GM23338 (cell line): Measurements from ENCODE around the gene OGA. TPM values are rescaled to one million over a fixed set of nuclear protein-coding genes. Genes with fewer than 3 reads are reported as not detected.

Source experiments
- ATAC-seq: fragments of 200-7000 bp; cut with Tn5 transposase; 3 replicates; pipeline ENCODE4 v1.9.1; 2020
- DNase-seq: peaks from one replicate; pipeline ENCODE4 v3.0.0-alpha.2; 2015; ENCODE audit warnings: low spot score
- H2AFZ ChIP-seq: fragments of 200-600 bp; sonication (generic); 2 replicates; pipeline ENCODE4 v1.8.0; 2016; ENCODE audit warnings: antibody characterized with exemption, mild to moderate bottlenecking, moderate library complexity
- H3F3A ChIP-seq: fragments of 200-600 bp; sonication (generic); replicated peaks from 2 replicates; pipeline ENCODE4 v1.8.0; 2017; ENCODE audit warnings: antibody characterized with exemption, mixed run types, low read depth
- H3K27ac ChIP-seq: fragments of 200-600 bp; sonication (generic); 2 replicates; pipeline ENCODE4 v1.6.1; 2016; ENCODE audit warnings: low read depth
- H3K27me3 ChIP-seq: fragments of 200-600 bp; sonication (generic); 2 replicates; pipeline ENCODE4 v1.8.0; 2016; ENCODE audit warnings: mild to moderate bottlenecking, mixed run types, moderate library complexity; ENCODE audit not compliant: insufficient read depth
- H3K36me3 ChIP-seq: fragments of 200-600 bp; sonication (generic); 2 replicates; pipeline ENCODE4 v1.8.0; 2016; ENCODE audit warnings: mild to moderate bottlenecking; ENCODE audit not compliant: insufficient read depth
- H3K4me1 ChIP-seq: fragments of 200-600 bp; sonication (generic); 2 replicates; pipeline ENCODE4 v1.8.0; 2016; ENCODE audit warnings: mild to moderate bottlenecking, moderate library complexity; ENCODE audit not compliant: insufficient read depth
- H3K4me2 ChIP-seq: fragments of 200-600 bp; sonication (generic); 2 replicates; pipeline ENCODE4 v1.7.1; 2017; ENCODE audit warnings: mixed run types
- H3K4me3 ChIP-seq: fragments of 200-600 bp; sonication (generic); 2 replicates; pipeline ENCODE4 v1.6.1; 2016; ENCODE audit warnings: mixed run types
- H3K79me2 ChIP-seq: fragments of 200-600 bp; sonication (generic); replicated peaks from 2 replicates; pipeline ENCODE4 v1.8.0; 2017; ENCODE audit warnings: mild to moderate bottlenecking; ENCODE audit not compliant: insufficient read depth
- H3K9me2 ChIP-seq: fragments of 200-600 bp; sonication (generic); 2 replicates; pipeline ENCODE4 v1.8.0; 2017; ENCODE audit not compliant: insufficient read depth
- H4K20me1 ChIP-seq: fragments of 200-600 bp; sonication (generic); replicated peaks from 2 replicates; pipeline ENCODE4 v1.8.0; 2017; ENCODE audit warnings: mild to moderate bottlenecking; ENCODE audit not compliant: insufficient read depth
- H3K27ac Mint-ChIP-seq: 2 replicates; pipeline ENCODE4 v1.8.0; 2020; ENCODE audit warnings: inconsistent platforms, mild to moderate bottlenecking, moderate library complexity, mixed read lengths
- H3K27me3 Mint-ChIP-seq: 3 replicates; pipeline ENCODE4 v1.8.0; 2022; ENCODE audit warnings: low read depth, mild to moderate bottlenecking, moderate library complexity, mixed read lengths, inconsistent platforms; ENCODE audit not compliant: insufficient read depth, poor library complexity
- H3K36me3 Mint-ChIP-seq: 3 replicates; pipeline ENCODE4 v1.8.0; 2021; ENCODE audit warnings: low read depth, mild to moderate bottlenecking, inconsistent platforms, moderate library complexity, mixed read lengths
- H3K4me1 Mint-ChIP-seq: 3 replicates; pipeline ENCODE4 v1.8.0; 2020; ENCODE audit warnings: mild to moderate bottlenecking, inconsistent platforms, mixed read lengths
- H3K4me3 Mint-ChIP-seq: 3 replicates; pipeline ENCODE4 v1.8.0; 2021; ENCODE audit warnings: moderate library complexity, mild to moderate bottlenecking, inconsistent platforms, mixed read lengths
- H3K9me3 Mint-ChIP-seq: 3 replicates; pipeline ENCODE4 v1.8.0; 2020; ENCODE audit warnings: moderate library complexity, mild to moderate bottlenecking, inconsistent platforms, mixed read lengths
- CREB1 ChIP-seq: fragments of 250-450 bp; sonication (Bioruptor Pico); IDR thresholded peaks from 2 replicates; pipeline ENCODE4 v1.5.0; 2020; ENCODE audit warnings: low read depth, mild to moderate bottlenecking, moderate library complexity
- EZH2 ChIP-seq: fragments of 200-600 bp; sonication (generic); IDR thresholded peaks from one replicate; pipeline ENCODE4 v1.8.0; 2017; ENCODE audit warnings: antibody characterized with exemption, mild to moderate bottlenecking, low read depth; ENCODE audit not compliant: unreplicated experiment
- EZH2phosphoT487 ChIP-seq: fragments of 200-600 bp; sonication (generic); IDR thresholded peaks from one replicate; pipeline ENCODE4 v1.8.1; 2018; ENCODE audit warnings: antibody characterized with exemption; ENCODE audit not compliant: unreplicated experiment
- JUNB ChIP-seq: IDR thresholded peaks from one replicate; pipeline ENCODE4 v1.6.1; 2016; ENCODE audit warnings: antibody characterized with exemption; ENCODE audit not compliant: unreplicated experiment
- NANOG ChIP-seq: IDR thresholded peaks from 2 replicates; pipeline ENCODE4 v1.6.1; 2016; ENCODE audit warnings: antibody characterized with exemption, borderline replicate concordance
- POLR2AphosphoS5 ChIP-seq: IDR thresholded peaks from 2 replicates; pipeline ENCODE4 v1.6.1; 2016; ENCODE audit warnings: antibody characterized with exemption, low read depth
- STAT1 ChIP-seq: IDR thresholded peaks from one replicate; pipeline ENCODE4 v1.6.1; 2016; ENCODE audit warnings: antibody characterized with exemption; ENCODE audit not compliant: unreplicated experiment
- ZNF114 ChIP-seq: fragments of 250-450 bp; sonication (Bioruptor Pico); IDR thresholded peaks from 2 replicates; pipeline ENCODE4 v1.5.0; 2020; ENCODE audit warnings: mild to moderate bottlenecking, moderate library complexity
- ZNF331 ChIP-seq: fragments of 250-450 bp; sonication (Bioruptor Pico); IDR thresholded peaks from 2 replicates; pipeline ENCODE4 v1.5.0; 2020; ENCODE audit warnings: low read depth, mild to moderate bottlenecking, moderate library complexity
- polyA plus RNA-seq: library from polyadenylated mRNA; unstranded; fragments of >200 nt; fragmentation: Nextera tagmentation; extraction: Ambion mirVana; gene quantifications from 2 replicates; pipeline ENCODE4 v1.2.1, GENCODE V29; 2016
- total RNA-seq: library from RNA; depleted of rRNA; stranded (reverse); fragments of >200 nt; shearing (Covaris generic); gene quantifications from 2 replicates; pipeline ENCODE4 v1.2.3, GENCODE V29; 2014
- TF ChIP-seq, protein P1 (sequence below): fragments of 250-450 bp; sonication (Bioruptor Pico); IDR thresholded peaks from 2 replicates; pipeline ENCODE4 v1.5.0; 2020; ENCODE audit warnings: mild to moderate bottlenecking, moderate library complexity
- TF ChIP-seq, protein P2 (sequence below), 2 experiments: fragments of 200-600 bp in 1 of 2; sonication (generic) in 1 of 2; conservative IDR thresholded peaks; 2 replicates each; pipeline versions ENCODE4 v1.5.1 to v1.6.1; 2016 to 2017; ENCODE audit warnings: antibody characterized with exemption in 2 of 2, low read depth in 2 of 2, mild to moderate bottlenecking in 2 of 2, moderate library complexity in 1 of 2
- TF ChIP-seq, protein P3 (sequence below): IDR thresholded peaks from 2 replicates; pipeline ENCODE4 v1.6.1; 2016; ENCODE audit warnings: antibody characterized with exemption
- TF ChIP-seq, protein P4 (sequence below): IDR thresholded peaks from one replicate; pipeline ENCODE4 v1.6.1; 2018; ENCODE audit warnings: antibody characterized with exemption; ENCODE audit not compliant: unreplicated experiment

The OGA gene
- total and polyA plus RNA-seq, 2 experiments from 2014 or later, result 68.4 to 131 TPM

DNA sequence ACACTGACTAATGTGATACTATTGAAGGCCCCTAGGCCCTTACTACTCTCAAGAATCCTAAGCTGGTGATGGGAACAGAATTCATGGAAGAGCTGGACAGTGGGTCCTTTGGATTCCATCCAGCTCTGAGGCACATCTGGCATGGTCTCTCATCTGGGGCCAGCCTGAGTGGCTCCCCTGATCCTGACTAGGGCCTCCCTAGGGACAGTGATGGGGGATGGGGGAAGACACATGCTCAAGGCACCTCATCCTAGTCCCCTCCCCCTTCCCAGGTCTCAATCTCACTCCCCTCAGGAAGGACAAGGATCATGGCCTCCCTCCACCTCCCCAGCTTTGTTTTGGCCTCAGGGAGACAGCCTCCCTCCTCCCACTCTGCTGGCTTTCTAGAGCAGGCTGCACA lies 23.6 kb upstream of the OGA start:
- H4K20me1 ChIP-seq, result peaks cover 6% of the 10 kb centered on the region; the same call in 1 of the 2 replicates
- DNase-seq (no peak), ATAC-seq (no peak)
- Mint-ChIP-seq H3K27me3 (peaks cover 39% of the 10 kb centered on the region), H3K4me1 (peaks cover 45% of the 10 kb centered on the region), H3K9me3 (no peaks in the 10 kb centered on the region; the same call in 2 of the 3 replicates), H3K27ac (no peak overlapping the region), H3K36me3 (no peaks in the 10 kb centered on the region), H3K4me3 (no peak overlapping the region; the same call in 2 of the 3 replicates)
- H3K4me2 ChIP-seq, result peak overlapping the region; percentile 99
- H3K27ac ChIP-seq, result no peak overlapping the region
- TF ChIP-seq, protein P1, sequence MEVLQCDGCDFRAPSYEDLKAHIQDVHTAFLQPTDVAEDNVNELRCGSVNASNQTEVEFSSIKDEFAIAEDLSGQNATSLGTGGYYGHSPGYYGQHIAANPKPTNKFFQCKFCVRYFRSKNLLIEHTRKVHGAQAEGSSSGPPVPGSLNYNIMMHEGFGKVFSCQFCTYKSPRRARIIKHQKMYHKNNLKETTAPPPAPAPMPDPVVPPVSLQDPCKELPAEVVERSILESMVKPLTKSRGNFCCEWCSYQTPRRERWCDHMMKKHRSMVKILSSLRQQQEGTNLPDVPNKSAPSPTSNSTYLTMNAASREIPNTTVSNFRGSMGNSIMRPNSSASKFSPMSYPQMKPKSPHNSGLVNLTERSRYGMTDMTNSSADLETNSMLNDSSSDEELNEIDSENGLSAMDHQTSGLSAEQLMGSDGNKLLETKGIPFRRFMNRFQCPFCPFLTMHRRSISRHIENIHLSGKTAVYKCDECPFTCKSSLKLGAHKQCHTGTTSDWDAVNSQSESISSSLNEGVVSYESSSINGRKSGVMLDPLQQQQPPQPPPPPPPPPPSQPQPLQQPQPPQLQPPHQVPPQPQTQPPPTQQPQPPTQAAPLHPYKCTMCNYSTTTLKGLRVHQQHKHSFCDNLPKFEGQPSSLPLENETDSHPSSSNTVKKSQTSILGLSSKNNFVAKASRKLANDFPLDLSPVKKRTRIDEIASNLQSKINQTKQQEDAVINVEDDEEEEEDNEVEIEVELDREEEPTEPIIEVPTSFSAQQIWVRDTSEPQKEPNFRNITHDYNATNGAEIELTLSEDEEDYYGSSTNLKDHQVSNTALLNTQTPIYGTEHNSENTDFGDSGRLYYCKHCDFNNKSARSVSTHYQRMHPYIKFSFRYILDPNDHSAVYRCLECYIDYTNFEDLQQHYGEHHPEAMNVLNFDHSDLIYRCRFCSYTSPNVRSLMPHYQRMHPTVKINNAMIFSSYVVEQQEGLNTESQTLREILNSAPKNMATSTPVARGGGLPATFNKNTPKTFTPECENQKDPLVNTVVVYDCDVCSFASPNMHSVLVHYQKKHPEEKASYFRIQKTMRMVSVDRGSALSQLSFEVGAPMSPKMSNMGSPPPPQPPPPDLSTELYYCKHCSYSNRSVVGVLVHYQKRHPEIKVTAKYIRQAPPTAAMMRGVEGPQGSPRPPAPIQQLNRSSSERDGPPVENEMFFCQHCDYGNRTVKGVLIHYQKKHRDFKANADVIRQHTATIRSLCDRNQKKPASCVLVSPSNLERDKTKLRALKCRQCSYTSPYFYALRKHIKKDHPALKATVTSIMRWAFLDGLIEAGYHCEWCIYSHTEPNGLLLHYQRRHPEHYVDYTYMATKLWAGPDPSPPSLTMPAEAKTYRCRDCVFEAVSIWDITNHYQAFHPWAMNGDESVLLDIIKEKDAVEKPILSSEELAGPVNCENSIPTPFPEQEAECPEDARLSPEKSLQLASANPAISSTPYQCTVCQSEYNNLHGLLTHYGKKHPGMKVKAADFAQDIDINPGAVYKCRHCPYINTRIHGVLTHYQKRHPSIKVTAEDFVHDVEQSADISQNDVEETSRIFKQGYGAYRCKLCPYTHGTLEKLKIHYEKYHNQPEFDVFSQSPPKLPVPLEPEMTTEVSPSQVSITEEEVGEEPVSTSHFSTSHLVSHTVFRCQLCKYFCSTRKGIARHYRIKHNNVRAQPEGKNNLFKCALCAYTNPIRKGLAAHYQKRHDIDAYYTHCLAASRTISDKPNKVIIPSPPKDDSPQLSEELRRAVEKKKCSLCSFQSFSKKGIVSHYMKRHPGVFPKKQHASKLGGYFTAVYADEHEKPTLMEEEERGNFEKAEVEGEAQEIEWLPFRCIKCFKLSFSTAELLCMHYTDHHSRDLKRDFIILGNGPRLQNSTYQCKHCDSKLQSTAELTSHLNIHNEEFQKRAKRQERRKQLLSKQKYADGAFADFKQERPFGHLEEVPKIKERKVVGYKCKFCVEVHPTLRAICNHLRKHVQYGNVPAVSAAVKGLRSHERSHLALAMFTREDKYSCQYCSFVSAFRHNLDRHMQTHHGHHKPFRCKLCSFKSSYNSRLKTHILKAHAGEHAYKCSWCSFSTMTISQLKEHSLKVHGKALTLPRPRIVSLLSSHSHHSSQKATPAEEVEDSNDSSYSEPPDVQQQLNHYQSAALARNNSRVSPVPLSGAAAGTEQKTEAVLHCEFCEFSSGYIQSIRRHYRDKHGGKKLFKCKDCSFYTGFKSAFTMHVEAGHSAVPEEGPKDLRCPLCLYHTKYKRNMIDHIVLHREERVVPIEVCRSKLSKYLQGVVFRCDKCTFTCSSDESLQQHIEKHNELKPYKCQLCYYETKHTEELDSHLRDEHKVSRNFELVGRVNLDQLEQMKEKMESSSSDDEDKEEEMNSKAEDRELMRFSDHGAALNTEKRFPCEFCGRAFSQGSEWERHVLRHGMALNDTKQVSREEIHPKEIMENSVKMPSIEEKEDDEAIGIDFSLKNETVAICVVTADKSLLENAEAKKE, result no peak
- TF ChIP-seq, protein P2, sequence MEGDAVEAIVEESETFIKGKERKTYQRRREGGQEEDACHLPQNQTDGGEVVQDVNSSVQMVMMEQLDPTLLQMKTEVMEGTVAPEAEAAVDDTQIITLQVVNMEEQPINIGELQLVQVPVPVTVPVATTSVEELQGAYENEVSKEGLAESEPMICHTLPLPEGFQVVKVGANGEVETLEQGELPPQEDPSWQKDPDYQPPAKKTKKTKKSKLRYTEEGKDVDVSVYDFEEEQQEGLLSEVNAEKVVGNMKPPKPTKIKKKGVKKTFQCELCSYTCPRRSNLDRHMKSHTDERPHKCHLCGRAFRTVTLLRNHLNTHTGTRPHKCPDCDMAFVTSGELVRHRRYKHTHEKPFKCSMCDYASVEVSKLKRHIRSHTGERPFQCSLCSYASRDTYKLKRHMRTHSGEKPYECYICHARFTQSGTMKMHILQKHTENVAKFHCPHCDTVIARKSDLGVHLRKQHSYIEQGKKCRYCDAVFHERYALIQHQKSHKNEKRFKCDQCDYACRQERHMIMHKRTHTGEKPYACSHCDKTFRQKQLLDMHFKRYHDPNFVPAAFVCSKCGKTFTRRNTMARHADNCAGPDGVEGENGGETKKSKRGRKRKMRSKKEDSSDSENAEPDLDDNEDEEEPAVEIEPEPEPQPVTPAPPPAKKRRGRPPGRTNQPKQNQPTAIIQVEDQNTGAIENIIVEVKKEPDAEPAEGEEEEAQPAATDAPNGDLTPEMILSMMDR (conservative IDR thresholded peaks at IDR 0.05; ENCODE audit: low read depth in 2 of 2), result no peak
- TF ChIP-seq ZNF331 (CRISPR knock-in tag) (no peak), JUNB (no peak), EZH2phosphoT487 (no peak), EZH2 (no peak), POLR2AphosphoS5 (no peak), ZNF114 (CRISPR knock-in tag) (no peak), NANOG (no peak), CREB1 (no peak), STAT1 (no peak)
- TF ChIP-seq, protein P3, sequence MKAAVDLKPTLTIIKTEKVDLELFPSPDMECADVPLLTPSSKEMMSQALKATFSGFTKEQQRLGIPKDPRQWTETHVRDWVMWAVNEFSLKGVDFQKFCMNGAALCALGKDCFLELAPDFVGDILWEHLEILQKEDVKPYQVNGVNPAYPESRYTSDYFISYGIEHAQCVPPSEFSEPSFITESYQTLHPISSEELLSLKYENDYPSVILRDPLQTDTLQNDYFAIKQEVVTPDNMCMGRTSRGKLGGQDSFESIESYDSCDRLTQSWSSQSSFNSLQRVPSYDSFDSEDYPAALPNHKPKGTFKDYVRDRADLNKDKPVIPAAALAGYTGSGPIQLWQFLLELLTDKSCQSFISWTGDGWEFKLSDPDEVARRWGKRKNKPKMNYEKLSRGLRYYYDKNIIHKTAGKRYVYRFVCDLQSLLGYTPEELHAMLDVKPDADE, result no peak
- TF ChIP-seq, protein P4, sequence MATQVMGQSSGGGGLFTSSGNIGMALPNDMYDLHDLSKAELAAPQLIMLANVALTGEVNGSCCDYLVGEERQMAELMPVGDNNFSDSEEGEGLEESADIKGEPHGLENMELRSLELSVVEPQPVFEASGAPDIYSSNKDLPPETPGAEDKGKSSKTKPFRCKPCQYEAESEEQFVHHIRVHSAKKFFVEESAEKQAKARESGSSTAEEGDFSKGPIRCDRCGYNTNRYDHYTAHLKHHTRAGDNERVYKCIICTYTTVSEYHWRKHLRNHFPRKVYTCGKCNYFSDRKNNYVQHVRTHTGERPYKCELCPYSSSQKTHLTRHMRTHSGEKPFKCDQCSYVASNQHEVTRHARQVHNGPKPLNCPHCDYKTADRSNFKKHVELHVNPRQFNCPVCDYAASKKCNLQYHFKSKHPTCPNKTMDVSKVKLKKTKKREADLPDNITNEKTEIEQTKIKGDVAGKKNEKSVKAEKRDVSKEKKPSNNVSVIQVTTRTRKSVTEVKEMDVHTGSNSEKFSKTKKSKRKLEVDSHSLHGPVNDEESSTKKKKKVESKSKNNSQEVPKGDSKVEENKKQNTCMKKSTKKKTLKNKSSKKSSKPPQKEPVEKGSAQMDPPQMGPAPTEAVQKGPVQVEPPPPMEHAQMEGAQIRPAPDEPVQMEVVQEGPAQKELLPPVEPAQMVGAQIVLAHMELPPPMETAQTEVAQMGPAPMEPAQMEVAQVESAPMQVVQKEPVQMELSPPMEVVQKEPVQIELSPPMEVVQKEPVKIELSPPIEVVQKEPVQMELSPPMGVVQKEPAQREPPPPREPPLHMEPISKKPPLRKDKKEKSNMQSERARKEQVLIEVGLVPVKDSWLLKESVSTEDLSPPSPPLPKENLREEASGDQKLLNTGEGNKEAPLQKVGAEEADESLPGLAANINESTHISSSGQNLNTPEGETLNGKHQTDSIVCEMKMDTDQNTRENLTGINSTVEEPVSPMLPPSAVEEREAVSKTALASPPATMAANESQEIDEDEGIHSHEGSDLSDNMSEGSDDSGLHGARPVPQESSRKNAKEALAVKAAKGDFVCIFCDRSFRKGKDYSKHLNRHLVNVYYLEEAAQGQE, result no peak
- peaks cover 11% of the 10 kb centered on the region; the same call in 1 of the 2 replicates for H3F3A ChIP-seq
- peaks cover 19% of the 10 kb centered on the region for H3K27me3 ChIP-seq
- H2AFZ ChIP-seq, result no peak overlapping the region
- no peaks in the 10 kb centered on the region for H3K79me2 ChIP-seq
- no peaks in the 10 kb centered on the region for H3K36me3 ChIP-seq
- H3K4me3 ChIP-seq, result no peak overlapping the region
- H3K9me2 ChIP-seq, result no peaks in the 10 kb centered on the region
- H3K4me1 ChIP-seq, result peaks cover 16% of the 10 kb centered on the region
